Measurements from ENCODE around the gene WBP11.

WBP11 gene

GRCh38 chr12:14803011-14803829 is at the start of gene WBP11, which contains the start of gene C12orf60:
WBP11 (minus strand) TSS chr12:14803478; CDS start chr12:14801383, 2,095 bp downstream.
C12orf60 (plus strand) TSS chr12:14803670; CDS start chr12:14822936, 19,266 bp downstream.
- DNase-seq (ENCODE audit: low spot score): peak; percentile 93

GRCh38 chr12:14852880-14853279 is 49.6 kb upstream of the WBP11 start:
- DNase-seq (ENCODE audit: low spot score): no peak

- DNase-seq (ENCODE audit: low spot score): no peak
Observed at GRCh38 chr12:14850929-14851663, 47.8 kb upstream of the WBP11 start.

GRCh38 chr12:14849661-14850060 is 46.4 kb upstream of the WBP11 start:
- no peak for DNase-seq (ENCODE audit: low spot score)

GRCh38 chr12:14846876-14847580 is 43.8 kb upstream of the WBP11 start:
- no peak for DNase-seq (ENCODE audit: low spot score)

GRCh38 chr12:14846042-14846587 is 42.8 kb upstream of the WBP11 start:
- no peak for DNase-seq (ENCODE audit: low spot score)

GRCh38 chr12:14845350-14845750 is 42.1 kb upstream of the WBP11 start:
- DNase-seq (ENCODE audit: low spot score): peak; percentile 57

GRCh38 chr12:14844401-14844800 is 41.1 kb upstream of the WBP11 start:
- DNase-seq (ENCODE audit: low spot score): no peak

- DNase-seq (ENCODE audit: low spot score): no peak
Observed at GRCh38 chr12:14843425-14843887, 40.2 kb upstream of the WBP11 start, which contains the start of gene ART4. ART4 (minus strand) TSS chr12:14843526; CDS start chr12:14843113, 413 bp downstream.

- DNase-seq (ENCODE audit: low spot score): no peak
Observed at GRCh38 chr12:14842315-14842714, 39.0 kb upstream of the WBP11 start.

GRCh38 chr12:14841761-14842160 is 38.5 kb upstream of the WBP11 start:
- no peak for DNase-seq (ENCODE audit: low spot score)

- no peak for DNase-seq (ENCODE audit: low spot score)
Observed at GRCh38 chr12:14840616-14841015, 37.3 kb upstream of the WBP11 start.

- DNase-seq (ENCODE audit: low spot score): no peak
Observed at GRCh38 chr12:14839262-14839661, 36.0 kb upstream of the WBP11 start.

GRCh38 chr12:14836336-14837210 is 33.3 kb upstream of the WBP11 start:
- no peak for DNase-seq (ENCODE audit: low spot score)

GRCh38 chr12:14834509-14834908 is 31.2 kb upstream of the WBP11 start:
- no peak for DNase-seq (ENCODE audit: low spot score)

GRCh38 chr12:14833952-14834351 is 30.7 kb upstream of the WBP11 start:
- no peak for DNase-seq (ENCODE audit: low spot score)

- DNase-seq (ENCODE audit: low spot score): no peak
Observed at GRCh38 chr12:14833336-14833735, 30.1 kb upstream of the WBP11 start.

GRCh38 chr12:14828892-14829291 is 25.6 kb upstream of the WBP11 start:
- peak; percentile 79 for DNase-seq (ENCODE audit: low spot score)

- DNase-seq (ENCODE audit: low spot score): no peak
Observed at GRCh38 chr12:14827043-14827442, 23.8 kb upstream of the WBP11 start.

GRCh38 chr12:14826491-14826890 is 23.2 kb upstream of the WBP11 start:
- no peak for DNase-seq (ENCODE audit: low spot score)

- no peak for DNase-seq (ENCODE audit: low spot score)
Observed at GRCh38 chr12:14825256-14825655, 22.0 kb upstream of the WBP11 start.

Data from germinal center (tissue), 1 donor.